ENCODE measurements around the gene GEMIN5.

GEMIN5 gene

GRCh38 chr5:154844809-154845208 lies 93.2 kb downstream of the GEMIN5 start:
- DNase-seq: no peak

GRCh38 chr5:154842689-154843530 lies 95.1 kb downstream of the GEMIN5 start:
- no peak for DNase-seq

- DNase-seq: no peak
These were observed 96.7 kb downstream of the GEMIN5 start for GRCh38 chr5:154841273-154841661.

DNA sequence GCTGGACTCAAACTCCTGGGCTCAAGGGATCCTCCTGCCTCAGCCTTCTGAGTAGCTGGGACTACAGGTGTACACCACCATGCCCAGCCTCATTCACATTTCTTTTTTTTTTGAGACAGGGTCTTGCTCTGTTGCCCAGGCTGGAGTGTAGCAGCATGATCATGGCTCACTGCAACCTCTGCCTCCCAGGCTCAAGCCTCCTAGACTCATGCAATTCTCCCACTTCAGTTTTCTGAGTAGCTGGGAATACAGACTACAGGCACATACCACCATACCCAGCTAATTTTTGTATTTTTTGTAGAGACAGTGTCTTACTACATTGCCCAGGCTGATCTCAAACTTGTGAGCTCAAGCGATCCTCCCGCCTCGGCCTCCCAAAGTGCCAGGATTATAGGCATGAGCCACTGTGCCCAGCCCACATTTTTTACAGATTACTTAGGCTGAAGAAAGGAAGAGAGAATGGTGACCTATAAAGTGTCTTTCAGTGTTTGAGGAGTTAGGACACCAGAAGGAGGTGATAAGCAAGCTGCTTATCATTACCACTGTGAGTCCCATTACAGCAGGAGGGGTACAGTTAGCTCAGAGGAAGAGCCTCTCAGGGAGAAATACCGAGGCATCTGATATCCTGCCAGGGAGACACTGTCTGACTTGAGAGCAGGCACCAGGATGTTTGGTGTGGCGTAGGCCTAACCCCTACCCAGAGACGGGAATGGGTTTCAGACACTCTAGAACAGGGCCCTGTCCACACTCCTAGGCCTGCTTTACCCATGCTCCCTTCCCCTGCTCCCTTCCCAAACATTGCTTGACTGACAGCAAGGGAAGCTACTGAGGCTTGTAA lies 97.4 kb downstream of the GEMIN5 start:
- no peak for DNase-seq
